Ovary (tissue), 9 donors: Measurements from ENCODE around the gene MOB4. TPM values are rescaled to one million over a fixed set of nuclear protein-coding genes. Genes with fewer than 3 reads are reported as not detected.
A peak's percentile ranks its signal among the peaks of the same experiment; 100 is the strongest.

Source experiments
- DNase-seq, 5 donors: peaks; one replicate each; pipeline ENCODE4 v3.0.0-alpha.2; 2019 to 2020
- H3K27ac ChIP-seq, 2 donors: fragments of 200-600 bp; one replicate each; pipeline versions ENCODE4 v1.5.1 to v1.8.0; 2019 to 2022
- H3K27me3 ChIP-seq: fragments of 200-600 bp; one replicate; pipeline ENCODE4 v1.8.0; 2022
- H3K36me3 ChIP-seq: fragments of 200-600 bp; sonication (generic); one replicate; pipeline ENCODE4 v1.5.1; 2019
- H3K4me1 ChIP-seq: one replicate; pipeline ENCODE4 v1.8.1; 2013; ENCODE audit warnings: mild to moderate bottlenecking, moderate library complexity; ENCODE audit not compliant: insufficient read depth
- H3K4me3 ChIP-seq: fragments of 200-600 bp; sonication (generic); one replicate; pipeline ENCODE4 v1.5.1; 2017
- H3K9me3 ChIP-seq, 2 donors: fragments of 200-600 bp in 1 of 2; sonication (generic) in 1 of 2; one replicate each; pipeline versions ENCODE4 v1.5.1 to v1.8.1; 2013 to 2019; ENCODE audit warnings: mild to moderate bottlenecking in 1 of 2, moderate library complexity in 1 of 2
- EP300 ChIP-seq: sonication (generic); formaldehyde crosslinking; IDR thresholded peaks from one replicate; pipeline ENCODE4 v1.6.1; 2017; ENCODE audit warnings: antibody characterized with exemption
- POLR2A ChIP-seq: fragments of 450-650 bp; IDR thresholded peaks from one replicate; pipeline ENCODE4 v1.6.1; 2017; ENCODE audit warnings: antibody characterized with exemption, mild to moderate bottlenecking, moderate library complexity
- WGBS, 3 donors: extraction: QIAGEN DNeasy Blood & Tissue Kit in 1 of 3; methylation state at CpG; one replicate each; pipeline versions ENCODE4 v1.1.5 to v1.1.7; 2013 to 2017; 5-methylcytosine and 5-hydroxymethylcytosine counted together
- intact Hi-C, 4 donors: fragments of 100-400 bp; cut with DNase I; formaldehyde crosslinking; loops; one replicate each; pipeline versions ENCODE4 v1.11.0 to v1.15.1; 2022 to 2023
- polyA plus RNA-seq, 2 donors: library from polyadenylated mRNA; stranded (reverse); fragments of 200-250 nt in 1 of 2; fragments of 350-450 nt in 1 of 2; fragmentation: Illumina TruSeq in 1 of 2; extraction: RNeasy Lipid Tissue Mini Kit (QIAGEN cat#74804) in 1 of 2; gene quantifications; one replicate each; pipeline ENCODE4 v1.2.3, GENCODE V29; 2013 to 2014
- total RNA-seq, 7 donors: library from RNA; depleted of rRNA in 2 of 7; stranded (reverse); fragments of >200 nt in 2 of 7; fragmentation: NEBNext Ultra II Directional in 3 of 7; extraction: Animal tissue kit (Norgen Biotek cat#: 25700) in 3 of 7; gene quantifications; one replicate each; pipeline versions ENCODE4 v1.1.0 to v1.2.4, GENCODE V29; 2016 to 2023
- TF ChIP-seq, protein P1 (sequence below), 3 donors: fragments of 450-650 bp in 2 of 3; fragments of 200-600 bp in 1 of 3; IDR thresholded peaks; one replicate each; pipeline versions ENCODE4 v1.5.1 to v1.8.0; 2016 to 2022; ENCODE audit warnings: antibody characterized with exemption in 3 of 3, mild to moderate bottlenecking in 1 of 3
- donor health status: DM: no; HTN: no; CAD: no; lungs with moderate emphysema.
- donor health status: DM: no; HTN: no; CAD: no.
- donor health status: Bipolar disorder and iron deficiency.
- donor health status: DM: yes; HTN: yes; CAD: no.
- donor health status: DM: no; HTN: no; CAD: no.
- donor health status: DM: yes; HTN: yes; CAD: no.

The MOB4 gene
- total and polyA plus RNA-seq, 9 donors = 18.7 to 36.2 (median 25.5) TPM

DNA sequence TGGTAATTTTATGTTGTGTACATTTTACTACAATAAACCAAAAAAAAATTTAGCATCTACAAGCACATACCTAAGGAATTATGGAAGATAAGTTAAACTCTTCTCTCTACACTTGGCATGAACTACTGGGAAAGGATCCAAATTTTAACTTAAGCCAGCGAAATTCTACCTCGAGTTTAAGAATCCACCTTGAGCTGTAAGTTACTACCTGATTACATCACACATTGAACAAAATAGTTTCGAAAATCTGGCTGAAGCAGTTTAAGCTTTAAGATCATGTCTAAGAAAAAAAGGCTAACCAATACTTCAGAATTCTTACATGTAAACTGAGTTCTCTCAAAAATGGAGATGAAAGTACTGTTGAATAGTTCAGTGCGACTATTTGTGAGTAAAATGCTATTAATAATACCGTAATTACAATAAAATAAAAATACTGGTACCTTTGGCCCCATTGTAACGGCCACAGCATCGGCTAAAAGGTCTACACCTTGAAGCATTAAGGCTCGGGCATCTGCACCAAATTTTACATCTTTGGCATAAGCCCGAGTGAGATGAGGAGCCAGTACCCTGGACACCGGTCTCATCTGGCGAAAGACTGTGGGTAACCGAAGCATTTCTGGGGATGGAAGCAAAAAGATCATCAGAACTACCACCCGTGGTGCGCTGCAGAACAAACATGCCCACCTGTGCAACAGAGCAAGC, 17.5 kb upstream of the MOB4 start:
- H3K27ac ChIP-seq = peak overlapping the region; percentile 96 to 97
- H3K36me3 ChIP-seq = no peaks in the 10 kb centered on the region
- no peaks in the 10 kb centered on the region for H3K27me3 ChIP-seq
- no peak for DNase-seq
- intact Hi-C loops = loop anchor here in 2 of 4 donors (5.0 to 10.0 kb wide), 2 partner anchors 46 to 64 kb away; partner anchors contain the start of genes COQ10B (in 2 of the 2) and SF3B1 (in 1 of the 2)
- WGBS, 3 donors = 6 to 8% (median 7%) methylated on average over 14 of the region's 14 CpGs
- H3K4me1 ChIP-seq = peaks cover 4% of the 10 kb centered on the region
- no peaks in the 10 kb centered on the region for H3K9me3 ChIP-seq
- peak overlapping the region; percentile 95 for H3K4me3 ChIP-seq
- no peak for TF ChIP-seq POLR2A

- peak overlapping the region; percentile 96 to 97 for H3K27ac ChIP-seq
- peak overlapping the region; percentile 95 for H3K4me3 ChIP-seq
- H3K36me3 ChIP-seq = no peaks in the 10 kb centered on the region
- H3K9me3 ChIP-seq = no peaks in the 10 kb centered on the region
- WGBS, 3 donors = 0 to 1% (median 0%) methylated on average over 45 to 46 of the region's 46 CpGs
- TF ChIP-seq POLR2A (no peak), EP300 (no peak)
- TF ChIP-seq, protein P1, sequence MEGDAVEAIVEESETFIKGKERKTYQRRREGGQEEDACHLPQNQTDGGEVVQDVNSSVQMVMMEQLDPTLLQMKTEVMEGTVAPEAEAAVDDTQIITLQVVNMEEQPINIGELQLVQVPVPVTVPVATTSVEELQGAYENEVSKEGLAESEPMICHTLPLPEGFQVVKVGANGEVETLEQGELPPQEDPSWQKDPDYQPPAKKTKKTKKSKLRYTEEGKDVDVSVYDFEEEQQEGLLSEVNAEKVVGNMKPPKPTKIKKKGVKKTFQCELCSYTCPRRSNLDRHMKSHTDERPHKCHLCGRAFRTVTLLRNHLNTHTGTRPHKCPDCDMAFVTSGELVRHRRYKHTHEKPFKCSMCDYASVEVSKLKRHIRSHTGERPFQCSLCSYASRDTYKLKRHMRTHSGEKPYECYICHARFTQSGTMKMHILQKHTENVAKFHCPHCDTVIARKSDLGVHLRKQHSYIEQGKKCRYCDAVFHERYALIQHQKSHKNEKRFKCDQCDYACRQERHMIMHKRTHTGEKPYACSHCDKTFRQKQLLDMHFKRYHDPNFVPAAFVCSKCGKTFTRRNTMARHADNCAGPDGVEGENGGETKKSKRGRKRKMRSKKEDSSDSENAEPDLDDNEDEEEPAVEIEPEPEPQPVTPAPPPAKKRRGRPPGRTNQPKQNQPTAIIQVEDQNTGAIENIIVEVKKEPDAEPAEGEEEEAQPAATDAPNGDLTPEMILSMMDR (IDR thresholded peaks at IDR 0.05) = no peak
- intact Hi-C loops = loop anchor here in 2 of 4 donors (5.0 to 10.0 kb wide), 2 partner anchors 47 to 64 kb away; partner anchors contain the start of genes COQ10B (in 2 of the 2) and SF3B1 (in 1 of the 2)
- no peaks in the 10 kb centered on the region for H3K27me3 ChIP-seq
- peak; percentile 53 to 75 (median 64) for DNase-seq
- peaks cover 4% of the 10 kb centered on the region for H3K4me1 ChIP-seq
These were observed 16.8 kb upstream of the MOB4 start for GRCh38 chr2:197498937-197499593.

DNA sequence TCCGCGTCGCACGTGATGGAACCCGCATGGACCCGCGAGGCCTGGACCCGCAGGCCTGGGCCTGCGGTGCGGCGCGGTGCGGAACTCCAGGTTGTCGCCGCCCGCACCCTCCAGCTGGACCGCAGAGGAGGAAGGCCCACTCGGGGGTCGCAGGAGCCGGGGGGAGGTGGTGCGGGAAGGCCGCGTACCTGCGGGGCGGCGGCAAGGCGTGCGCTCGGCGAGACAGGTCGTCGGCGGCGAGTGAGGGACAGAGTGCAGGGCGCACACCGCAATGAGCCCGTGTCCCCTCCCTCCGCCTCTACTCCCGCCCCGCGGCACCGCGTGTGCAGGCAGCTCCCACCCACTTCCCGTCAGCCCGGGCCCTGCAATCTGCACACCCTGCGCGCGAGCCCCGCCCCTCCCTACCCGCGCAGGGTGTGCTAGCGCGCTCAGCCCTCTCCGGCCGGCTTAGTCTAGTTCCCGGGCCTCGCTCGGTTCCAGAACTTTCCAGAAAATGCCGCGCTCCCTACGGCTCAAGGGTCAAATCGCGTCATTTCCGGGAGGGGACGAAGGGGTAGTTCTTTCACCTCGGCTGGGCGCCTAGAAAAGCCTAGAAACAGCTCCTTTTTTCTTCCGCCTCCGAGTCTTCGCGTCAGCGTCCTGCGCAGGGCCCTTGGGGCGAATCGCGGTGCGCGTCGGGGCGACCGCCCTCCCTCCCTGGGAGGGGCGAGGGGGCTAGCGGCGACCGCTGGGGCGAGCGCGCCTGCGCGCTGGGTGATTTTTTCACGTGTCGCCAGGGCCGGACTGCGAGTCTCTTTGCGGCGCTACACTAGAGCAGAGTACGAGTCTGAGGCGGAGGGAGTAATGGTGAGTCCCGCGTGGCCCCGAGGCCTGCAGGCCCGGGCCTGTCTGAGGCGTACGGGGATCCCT, 16.0 kb upstream of the MOB4 start, which contains the start of the genes HSPD1 and HSPE1:
HSPD1 (minus strand) TSS at position 247 of the 909 bp plus-strand sequence. CDS start 992 bp downstream, outside the sequence.
HSPE1 (plus strand) TSS at position 786 of the 909 bp plus-strand sequence; CDS start at position 844, 58 bp downstream.
- peaks cover 4% of the 10 kb centered on the region for H3K4me1 ChIP-seq
- H3K27me3 ChIP-seq = no peaks in the 10 kb centered on the region
- DNase-seq = peak; percentile 98
- 0 to 1% (median 0%) methylated on average over 70 to 104 of the region's 104 CpGs for WGBS, 3 donors
- H3K27ac ChIP-seq = peak within 1 kb of the TSS; percentile 96 to 97
- H3K9me3 ChIP-seq = no peaks in the 10 kb centered on the region
- H3K4me3 ChIP-seq = peak within 1 kb of the TSS; percentile 95
- intact Hi-C loops = loop anchor here in 2 of 4 donors (5.0 to 10.0 kb wide), 2 partner anchors 48 to 65 kb away; partner anchors contain the start of genes COQ10B (in 2 of the 2) and SF3B1 (in 1 of the 2)
- TF ChIP-seq EP300 (peak; percentile 84), POLR2A (peak; percentile 92)
- TF ChIP-seq, protein P1 (IDR thresholded peaks at IDR 0.05) = peak in 2 of 3 donors; percentile 10 to 37
- no peaks in the 10 kb centered on the region for H3K36me3 ChIP-seq

GRCh38 chr2:197500503-197501131, 15.2 kb upstream of the MOB4 start:
- H3K27ac ChIP-seq = peak overlapping the region; percentile 96 to 97
- H3K36me3 ChIP-seq = no peaks in the 10 kb centered on the region
- intact Hi-C loops = no loop called here

More at GRCh38 chr2:197500503-197501131, 15.2 kb upstream of the MOB4 start:
- TF ChIP-seq POLR2A = no peak
- TF ChIP-seq, protein P1 (IDR thresholded peaks at IDR 0.05) = no peak
- TF ChIP-seq EP300 = no peak
- Histone ChIP-seq H3K27me3 (no peaks in the 10 kb centered on the region), H3K9me3 (no peaks in the 10 kb centered on the region), H3K4me3 (peak overlapping the region; percentile 95), H3K4me1 (peaks cover 4% of the 10 kb centered on the region)
- DNase-seq = no peak
- 0 to 1% (median 0%) methylated on average over 27 to 30 of the region's 30 CpGs for WGBS, 3 donors
